COR-L47 (cell line): ENCODE data around the gene GSTCD.
"Not testable (repeated sequence)": the region's sequence is repeated elsewhere in the genome, so short reads cannot be mapped to it uniquely, and the experiment has no call there.

Experiments used
- DNase-seq: peaks from one replicate; lab custom pipeline; 2025; lab: John Stamatoyannopoulos, UW

The GSTCD gene, protein sequence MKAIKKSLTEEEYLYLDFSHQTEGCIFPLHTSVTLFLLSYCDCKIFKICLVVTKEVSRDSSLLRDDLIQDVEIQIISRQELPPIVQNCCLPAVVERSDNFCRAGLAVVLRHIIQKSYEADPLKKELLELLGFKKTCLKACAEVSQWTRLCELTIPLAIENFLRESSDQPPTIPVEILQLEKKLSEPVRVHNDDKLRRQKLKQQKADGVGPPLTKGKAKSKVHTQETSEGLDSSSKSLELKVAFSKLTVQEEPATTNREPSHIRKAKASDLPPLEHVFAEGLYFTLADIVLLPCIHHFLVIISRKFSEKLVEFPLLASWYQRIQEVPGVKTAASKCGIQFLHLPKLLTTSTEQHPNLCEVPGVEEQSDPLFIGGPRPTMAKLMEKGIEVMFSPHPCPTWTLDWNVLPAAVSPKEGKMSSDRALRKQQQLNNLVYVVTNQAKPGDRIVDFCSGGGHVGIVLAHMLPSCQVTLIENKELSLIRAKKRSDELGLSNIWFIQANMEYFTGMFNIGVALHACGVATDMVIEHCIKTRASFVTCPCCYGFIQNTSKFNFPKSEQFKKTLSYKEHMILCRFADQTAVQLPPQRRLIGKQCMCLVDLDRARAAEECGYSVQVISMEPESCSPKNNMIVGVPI

DNA sequence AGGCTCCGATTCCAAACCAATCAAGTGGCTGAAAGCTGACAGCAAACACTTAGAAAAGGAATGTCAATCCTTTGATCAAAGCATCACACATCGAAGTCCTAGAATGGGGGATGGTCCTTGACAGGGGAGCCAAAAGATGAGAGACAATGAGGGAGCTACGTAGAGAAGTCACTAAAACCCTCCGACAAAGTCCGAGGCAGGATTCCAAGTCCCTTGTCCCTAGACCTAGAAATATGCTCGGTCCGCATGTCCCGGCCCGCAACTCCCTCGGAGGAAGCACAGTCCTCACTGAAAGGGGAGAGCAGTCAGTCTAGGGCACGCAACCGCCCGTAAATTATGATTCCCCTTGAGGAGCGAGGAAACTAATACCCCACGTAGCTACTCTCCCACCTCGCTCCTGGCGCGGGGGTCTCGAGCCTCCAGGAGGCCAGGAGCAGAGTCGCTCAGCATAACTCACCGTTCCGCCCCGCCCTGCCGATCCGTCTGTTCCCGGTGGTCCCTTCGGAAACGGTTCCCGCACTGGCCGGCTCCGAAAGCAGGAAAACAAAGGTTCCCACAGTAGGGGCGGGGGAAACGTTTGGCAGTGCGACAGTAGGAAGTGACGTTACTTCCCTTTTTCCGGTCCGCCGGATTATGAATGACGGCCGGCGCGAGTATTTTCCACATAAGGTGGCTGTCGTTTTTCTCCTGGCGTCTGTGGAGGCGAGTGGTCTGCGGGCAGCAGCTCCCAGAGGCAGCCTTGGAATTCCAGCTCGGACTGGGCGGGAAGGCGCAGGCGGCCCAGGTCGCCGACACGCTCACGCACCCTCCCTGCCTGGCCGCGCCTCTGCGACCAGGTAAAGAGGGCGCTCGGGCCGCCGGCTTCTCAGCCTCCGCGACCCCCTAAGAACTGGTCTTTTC is at the start of gene GSTCD, which contains the start of gene INTS12:
Gene GSTCD, plus strand, starts transcription at position 604 of the 900 bp plus-strand sequence. CDS start 8,830 bp downstream, outside the sequence.
Gene INTS12, minus strand, starts transcription at position 509 of the 900 bp plus-strand sequence. CDS start 8,684 bp downstream, outside the sequence.
- peak; percentile 88 for DNase-seq

DNA sequence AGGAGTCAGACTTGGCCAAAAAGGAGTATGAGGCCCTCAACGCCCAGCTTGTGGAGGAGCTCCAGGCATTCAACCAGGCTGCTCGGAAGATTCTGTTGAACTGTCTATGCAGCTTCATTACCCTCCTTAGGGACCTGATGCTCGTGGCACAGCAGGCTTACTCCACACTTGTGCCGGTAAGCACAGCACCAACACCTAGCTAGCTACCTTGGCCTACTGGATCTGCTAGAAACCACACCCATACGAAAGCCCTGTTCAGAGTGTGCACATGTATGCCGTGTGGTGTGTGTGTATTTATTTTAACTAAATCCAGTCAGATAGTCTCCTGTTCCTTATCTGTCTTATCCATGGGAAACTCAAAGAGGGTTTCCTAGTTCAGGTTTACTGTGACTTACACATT is 49.4 kb upstream of the GSTCD start:
- no peak for DNase-seq

- no peak for DNase-seq
Measured at GRCh38 chr4:105661028-105661427, 47.6 kb upstream of the GSTCD start.

- no peak for DNase-seq
Measured at GRCh38 chr4:105662935-105663675, 45.5 kb upstream of the GSTCD start.

GRCh38 chr4:105666693-105667092 is 41.9 kb upstream of the GSTCD start:
- peak; percentile 17 for DNase-seq

GRCh38 chr4:105670684-105671083 is 37.9 kb upstream of the GSTCD start:
- DNase-seq, result no peak

- no peak for DNase-seq
Measured at GRCh38 chr4:105671301-105671700, 37.3 kb upstream of the GSTCD start.

GRCh38 chr4:105674011-105674410 is 34.6 kb upstream of the GSTCD start:
- DNase-seq, result no peak

GRCh38 chr4:105677709-105678108 is 30.9 kb upstream of the GSTCD start:
- DNase-seq, result no peak

GRCh38 chr4:105679186-105679585 is 29.4 kb upstream of the GSTCD start:
- DNase-seq, result no peak

GRCh38 chr4:105683038-105683437 is 25.5 kb upstream of the GSTCD start:
- DNase-seq, result no peak

- DNase-seq, result no peak
Measured at GRCh38 chr4:105686571-105686970, 22.0 kb upstream of the GSTCD start.

DNA sequence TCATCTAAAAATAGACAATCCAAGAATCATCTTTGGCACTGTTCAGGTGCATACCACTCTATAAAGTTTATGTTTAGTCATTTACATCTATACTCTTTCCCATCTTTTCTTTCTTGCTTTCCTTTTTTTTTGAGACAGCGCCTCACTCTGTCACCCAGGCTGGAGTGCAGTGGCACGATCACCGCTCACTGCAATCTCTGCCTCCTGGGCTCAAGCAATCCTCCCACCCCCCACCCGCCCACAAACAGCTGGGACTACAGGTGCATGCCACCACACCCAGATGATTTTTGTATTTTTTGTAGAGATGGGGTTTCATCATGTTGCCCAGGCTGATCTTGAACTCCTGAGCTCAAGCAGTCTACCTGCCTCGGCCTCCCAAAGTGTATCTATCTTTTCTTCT is 13.8 kb upstream of the GSTCD start:
- DNase-seq, result not testable (repeated sequence)

DNA sequence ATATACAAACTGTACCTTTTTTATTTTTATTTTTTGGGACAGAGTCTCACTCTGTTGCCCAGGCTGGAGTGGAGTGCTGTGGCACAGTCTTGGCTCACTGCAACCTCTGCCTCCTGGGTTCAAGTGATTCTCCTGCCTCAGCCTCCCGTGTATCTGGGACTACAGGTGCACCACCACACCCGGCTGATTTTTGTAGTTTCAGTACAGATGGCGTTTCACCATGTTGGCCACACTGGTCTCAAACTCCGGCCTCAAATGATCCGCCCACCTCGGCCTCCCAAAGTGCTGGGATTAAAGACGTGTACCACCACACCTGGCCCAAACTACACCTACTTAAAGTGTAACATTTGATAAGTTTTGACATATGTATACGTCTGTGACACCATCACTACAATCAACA is 12.8 kb upstream of the GSTCD start:
- DNase-seq, result not testable (repeated sequence)

- no peak for DNase-seq
Measured at GRCh38 chr4:105698607-105699006, 10.0 kb upstream of the GSTCD start.

DNA sequence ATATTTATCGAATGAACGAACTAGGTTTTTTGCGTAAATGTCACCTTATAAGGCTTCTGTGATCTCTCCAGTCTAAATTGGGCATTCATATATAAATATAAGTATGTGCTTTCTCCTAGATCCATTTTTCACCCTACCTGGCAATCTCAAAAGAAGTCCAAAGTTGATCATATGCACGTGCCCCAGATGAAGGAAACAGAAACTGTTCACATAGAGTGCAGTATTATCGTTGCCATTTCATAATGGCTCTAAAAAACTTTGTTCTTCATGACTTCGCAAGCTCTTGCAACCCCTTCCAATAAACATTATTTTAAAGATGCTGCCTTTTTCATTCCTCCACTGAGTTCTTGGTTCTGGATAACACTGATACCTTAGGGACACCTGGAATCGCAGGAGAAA is 803 bp upstream of the GSTCD start:
- no peak for DNase-seq

DNA sequence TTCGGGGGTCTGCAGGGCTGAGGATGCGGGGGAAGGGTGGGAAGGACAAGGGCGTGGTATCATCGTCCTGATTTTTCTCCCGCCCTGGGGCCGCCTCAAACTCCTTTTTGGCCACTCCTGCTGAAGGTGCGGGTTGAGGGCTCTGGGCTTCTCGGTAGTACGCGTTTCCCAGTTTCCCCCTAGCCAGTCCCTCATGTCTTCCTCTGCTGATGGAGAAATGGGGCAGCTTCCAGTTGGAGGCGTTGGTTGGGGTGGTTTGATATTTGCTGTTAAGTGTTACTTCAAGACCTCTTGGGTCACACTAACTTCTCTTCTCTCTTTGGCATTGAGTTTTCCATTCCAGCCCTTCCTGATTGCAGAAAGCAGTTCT is 482 bp downstream of the GSTCD start:
- peak; percentile 12 for DNase-seq

GRCh38 chr4:105710012-105710600 is 1.5 kb downstream of the GSTCD start:
- no peak for DNase-seq

- DNase-seq, result no peak
Measured at GRCh38 chr4:105710678-105711077, 2.1 kb downstream of the GSTCD start.

GRCh38 chr4:105712766-105713165 is 4.2 kb downstream of the GSTCD start:
- DNase-seq, result no peak

- no peak for DNase-seq
Measured at GRCh38 chr4:105714071-105714521, 5.5 kb downstream of the GSTCD start.
